Hepatocyte (in vitro differentiated cells): ENCODE results near the gene GAL3ST2.

Experiments used
- CTCF ChIP-seq: fragments of 200-600 bp; sonication (generic); IDR thresholded peaks from 2 replicates; pipeline ENCODE4 v1.5.1; 2016; ENCODE audit warnings: antibody characterized with exemption, mild to moderate bottlenecking; ENCODE audit not compliant: poor library complexity
- EZH2 ChIP-seq: fragments of 200-600 bp; sonication (generic); IDR thresholded peaks from 2 replicates; pipeline ENCODE4 v1.6.1; 2016; ENCODE audit warnings: antibody characterized with exemption, mild to moderate bottlenecking, borderline replicate concordance
- EZH2phosphoT487 ChIP-seq: fragments of 200-600 bp; sonication (generic); IDR thresholded peaks from one replicate; pipeline ENCODE4 v1.6.1; 2018; ENCODE audit warnings: antibody characterized with exemption, mild to moderate bottlenecking, low read depth, moderate library complexity; ENCODE audit not compliant: unreplicated experiment, severe bottlenecking

- TF ChIP-seq CTCF (no peak), EZH2 (no peak), EZH2phosphoT487 (no peak)
These were observed 606 bp downstream of the GAL3ST2 start for GRCh38 chr2:241777170-241777685.
